A549 treated with DMSO at 1 μM for 4 hours (cell line): ENCODE results near the gene CACNA1I. TPM values are rescaled to one million over a fixed set of nuclear protein-coding genes. Genes with fewer than 3 reads are reported as not detected.

Source experiments
- total RNA-seq: library from RNA; stranded (reverse); fragments of 200-300 nt; extraction: Qiagen RNA extraction; gene quantifications from 5 replicates; pipeline ENCODE4 v1.2.3, GENCODE V29; 2022; ENCODE audit warnings: low read depth

The CACNA1I gene
- total RNA-seq: 0.03 to 0.06 TPM (median 0.04 TPM) in 5 replicates

GRCh38 chr22:39570665-39571064 lies at the start of gene CACNA1I:
Gene CACNA1I (plus strand): TSS chr22:39570753. CDS start chr22:39570753, 0 bp downstream.

GRCh38 chr22:39532215-39533073 lies 38.1 kb upstream of the CACNA1I start, which contains the start of gene RPS19BP1:
Gene RPS19BP1 (minus strand): TSS chr22:39532748. CDS start chr22:39532738, 10 bp downstream.

Other genes with a start within 250 kb of the CACNA1I start
- 9.2 to 14.8 TPM (median 10.9 TPM) in 5 replicates for gene SYNGR1, start 220.8 kb upstream of the CACNA1I start, total RNA-seq
- gene TAB1, start 171.0 kb upstream of the CACNA1I start, total RNA-seq: 9.4 to 12.0 TPM (median 10.8 TPM) in 5 replicates
- gene MGAT3, start 113.7 kb upstream of the CACNA1I start, total RNA-seq: 0.15 to 0.64 TPM (median 0.45 TPM) in 5 replicates
- 25.7 to 27.3 TPM (median 26.4 TPM) in 5 replicates for gene MIEF1, start 68.5 kb upstream of the CACNA1I start, total RNA-seq
- 339 to 379 TPM (median 375 TPM) in 5 replicates for gene ATF4, start 50.2 kb upstream of the CACNA1I start, total RNA-seq
- 81.5 to 115 TPM (median 101 TPM) in 5 replicates for gene RPS19BP1, start 38.0 kb upstream of the CACNA1I start, total RNA-seq